MM.1S (cell line): ENCODE data around the gene PLCH2.

Source experiments
- DNase-seq: peaks from one replicate; pipeline ENCODE4 v3.0.0-alpha.2; 2015
- H2AFZ ChIP-seq: fragments of 300-600 bp; sonication (generic); 2 replicates; pipeline ENCODE4 v1.6.0; 2016; ENCODE audit warnings: antibody characterized with exemption, low read length
- H3F3A ChIP-seq: fragments of 300-600 bp; sonication (generic); 2 replicates; pipeline ENCODE4 v1.6.1; 2016; ENCODE audit warnings: mild to moderate bottlenecking, antibody characterized with exemption, low read length, moderate library complexity, mixed read lengths; ENCODE audit not compliant: insufficient read depth
- H3K27ac ChIP-seq: fragments of 300-600 bp; sonication (generic); 2 replicates; pipeline ENCODE4 v1.5.1; 2016; ENCODE audit warnings: mild to moderate bottlenecking, low read length
- H3K27me3 ChIP-seq: fragments of 300-600 bp; sonication (generic); replicated peaks from 2 replicates; pipeline ENCODE4 v1.6.0; 2016; ENCODE audit warnings: low read length; ENCODE audit not compliant: insufficient read depth
- H3K36me3 ChIP-seq: fragments of 300-600 bp; sonication (generic); replicated peaks from 2 replicates; pipeline ENCODE4 v1.6.1; 2016; ENCODE audit warnings: mild to moderate bottlenecking, low read length, mixed read lengths; ENCODE audit not compliant: insufficient read depth
- H3K4me1 ChIP-seq: fragments of 300-600 bp; sonication (generic); 2 replicates; pipeline ENCODE4 v1.6.1; 2016; ENCODE audit warnings: low read length, mixed read lengths
- H3K4me2 ChIP-seq: fragments of 300-600 bp; sonication (generic); 2 replicates; pipeline ENCODE4 v1.6.0; 2016; ENCODE audit warnings: low read depth, low read length
- H3K4me3 ChIP-seq: fragments of 300-600 bp; sonication (generic); 2 replicates; pipeline ENCODE4 v1.5.1; 2016; ENCODE audit warnings: low read length, mixed read lengths
- H3K79me2 ChIP-seq: fragments of 300-600 bp; sonication (generic); 2 replicates; pipeline ENCODE4 v1.6.1; 2016; ENCODE audit warnings: mixed run types, low read length, mixed read lengths
- H3K9ac ChIP-seq: fragments of 300-600 bp; sonication (generic); 2 replicates; pipeline ENCODE4 v1.6.1; 2016; ENCODE audit warnings: low read length, mixed read lengths
- H3K9me2 ChIP-seq: fragments of 300-600 bp; sonication (generic); replicated peaks from 2 replicates; pipeline ENCODE4 v1.6.1; 2016; ENCODE audit warnings: mild to moderate bottlenecking, low read length, mixed read lengths; ENCODE audit not compliant: insufficient read depth
- H3K9me3 ChIP-seq: fragments of 300-600 bp; sonication (generic); replicated peaks from 2 replicates; pipeline ENCODE4 v1.6.1; 2016; ENCODE audit warnings: mild to moderate bottlenecking, low read length, mixed read lengths; ENCODE audit not compliant: insufficient read depth
- H4K20me1 ChIP-seq: fragments of 300-600 bp; sonication (generic); 2 replicates; pipeline ENCODE4 v1.6.1; 2016; ENCODE audit warnings: mild to moderate bottlenecking, low read length, moderate library complexity, mixed read lengths; ENCODE audit not compliant: insufficient read depth
- CTCF ChIP-seq: fragments of 300-600 bp; sonication (generic); IDR thresholded peaks from 2 replicates; pipeline ENCODE4 v1.5.1; 2016; ENCODE audit warnings: antibody characterized with exemption, low read length, mixed read lengths
- EZH2 ChIP-seq: fragments of 300-600 bp; sonication (generic); optimal IDR thresholded peaks from 2 replicates; pipeline ENCODE3; 2017; ENCODE audit warnings: low read depth, mild to moderate bottlenecking, antibody characterized with exemption, low read length, mixed read lengths
- EZH2phosphoT487 ChIP-seq: fragments of 300-600 bp; sonication (generic); IDR thresholded peaks from 2 replicates; pipeline ENCODE4 v1.6.1; 2018; ENCODE audit warnings: antibody characterized with exemption, low read length

Gene PLCH2

DNA sequence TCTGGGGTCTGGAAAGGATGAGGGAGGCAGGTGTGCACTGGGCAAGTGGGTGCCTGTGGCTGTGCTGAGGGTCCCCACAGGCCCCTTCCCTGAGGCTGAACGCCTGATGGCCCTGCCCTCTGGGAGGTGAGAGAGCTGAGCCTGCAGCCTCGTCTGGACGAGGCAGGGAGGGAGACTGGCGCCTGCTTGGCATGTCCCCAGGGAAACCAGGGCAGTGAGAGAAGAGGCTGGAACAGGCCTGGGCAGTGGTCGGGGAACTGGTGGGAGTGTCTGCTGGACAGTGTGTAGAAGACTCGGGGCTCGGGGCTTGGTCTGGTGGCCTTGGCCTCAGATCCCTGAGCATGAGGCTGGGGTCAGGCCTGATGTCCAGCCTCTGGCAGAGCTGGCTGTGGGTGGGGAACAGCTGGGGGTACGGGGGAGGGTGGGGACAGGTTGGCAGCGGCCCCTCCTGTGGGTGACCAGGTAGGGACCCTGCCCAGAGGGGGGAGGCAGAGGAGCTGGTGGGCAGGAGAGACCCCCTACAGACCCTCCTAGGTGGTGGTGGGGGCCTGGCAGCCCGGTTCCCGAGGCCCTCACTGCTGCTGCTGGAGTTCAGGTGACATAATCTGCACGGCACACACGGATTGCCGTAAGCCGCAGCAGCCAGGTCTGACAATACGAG is 30.8 kb upstream of the PLCH2 start:
- Histone ChIP-seq H2AFZ (no peak overlapping the region), H3F3A (no peaks in the 10 kb centered on the region), H3K27ac (no peak overlapping the region), H3K79me2 (no peaks in the 10 kb centered on the region), H4K20me1 (no peaks in the 10 kb centered on the region), H3K4me1 (no peaks in the 10 kb centered on the region), H3K4me3 (no peak overlapping the region), H3K9me2 (no peaks in the 10 kb centered on the region), H3K9me3 (no peaks in the 10 kb centered on the region), H3K27me3 (peaks cover 91% of the 10 kb centered on the region), H3K4me2 (no peak overlapping the region), H3K36me3 (no peaks in the 10 kb centered on the region), H3K9ac (no peak overlapping the region)
- no peak for DNase-seq
- TF ChIP-seq EZH2 = no peak
- TF ChIP-seq CTCF = no peak
- TF ChIP-seq EZH2phosphoT487 = no peak

- no peaks in the 10 kb centered on the region for H3K36me3 ChIP-seq
- H3K9ac ChIP-seq = no peak overlapping the region
- H3K27ac ChIP-seq = no peak overlapping the region
- H3K79me2 ChIP-seq = no peaks in the 10 kb centered on the region
- no peak overlapping the region for H3K4me3 ChIP-seq
- H2AFZ ChIP-seq = no peak overlapping the region
- no peaks in the 10 kb centered on the region for H3K9me2 ChIP-seq
- peaks cover 88% of the 10 kb centered on the region for H3K27me3 ChIP-seq
- H3K4me1 ChIP-seq = no peaks in the 10 kb centered on the region
- H3F3A ChIP-seq = no peaks in the 10 kb centered on the region
- TF ChIP-seq CTCF (no peak), EZH2phosphoT487 (no peak), EZH2 (no peak)
- H4K20me1 ChIP-seq = no peaks in the 10 kb centered on the region
- H3K4me2 ChIP-seq = no peak overlapping the region
- H3K9me3 ChIP-seq = no peaks in the 10 kb centered on the region
- no peak for DNase-seq
Measured at GRCh38 chr1:2445823-2446215, 30.3 kb upstream of the PLCH2 start.

DNA sequence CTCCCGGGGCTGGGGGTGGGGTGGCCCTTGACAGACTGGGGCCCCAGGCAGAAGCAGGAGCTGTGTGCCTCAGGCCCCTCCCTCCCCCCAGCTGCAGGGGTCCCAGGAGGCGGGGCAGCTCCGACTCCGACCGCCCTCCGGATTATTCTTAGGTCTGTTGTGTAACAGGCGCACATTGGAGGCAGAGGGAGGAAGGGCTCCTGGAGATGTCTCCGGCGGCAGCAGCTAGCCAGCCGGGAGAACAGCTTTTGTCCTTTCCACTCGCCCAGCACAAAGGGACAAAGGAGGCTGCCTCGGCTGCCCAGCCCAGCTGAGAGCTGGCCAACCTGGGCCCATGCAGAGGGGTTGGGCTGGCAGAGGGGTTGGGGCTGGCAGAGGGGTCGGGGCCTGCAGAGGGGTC is 29.7 kb upstream of the PLCH2 start:
- Histone ChIP-seq H3K4me1 (no peaks in the 10 kb centered on the region), H2AFZ (no peak overlapping the region), H3K9me3 (no peaks in the 10 kb centered on the region), H3F3A (no peaks in the 10 kb centered on the region), H3K9me2 (no peaks in the 10 kb centered on the region), H3K9ac (no peak overlapping the region), H3K27ac (no peak overlapping the region), H3K79me2 (no peaks in the 10 kb centered on the region), H3K36me3 (no peaks in the 10 kb centered on the region), H4K20me1 (no peaks in the 10 kb centered on the region), H3K4me3 (no peak overlapping the region), H3K27me3 (peaks cover 88% of the 10 kb centered on the region), H3K4me2 (no peak overlapping the region)
- TF ChIP-seq CTCF = no peak
- no peak for TF ChIP-seq EZH2phosphoT487
- TF ChIP-seq EZH2 = no peak
- DNase-seq = no peak
